WTC11 (cell line): ENCODE data around the gene ABHD12. TPM values are rescaled to one million over a fixed set of nuclear protein-coding genes. Genes with fewer than 3 reads are reported as not detected.

Experiments used
- ATF1 ChIP-seq: sonication (generic); formaldehyde crosslinking; IDR thresholded peaks from 2 replicates; pipeline ENCODE4 v1.8.1; 2023; ENCODE audit warnings: mild to moderate bottlenecking, moderate library complexity, missing genetic modification reagents
- CTCF ChIP-seq: fragments of 200-600 bp; IDR thresholded peaks from 2 replicates; pipeline ENCODE4 v1.8.0; 2022; ENCODE audit warnings: antibody characterized with exemption
- ERG ChIP-seq: fragments of 250-450 bp; sonication (Bioruptor Pico); IDR thresholded peaks from 2 replicates; pipeline ENCODE4 v1.8.0; 2021; ENCODE audit warnings: mild to moderate bottlenecking
- SMAD4 ChIP-seq: sonication (generic); formaldehyde crosslinking; IDR thresholded peaks from 2 replicates; pipeline ENCODE4 v1.8.0; 2022; ENCODE audit warnings: mild to moderate bottlenecking, missing genetic modification reagents
- total RNA-seq: library from RNA; stranded (reverse); gene quantifications from 3 replicates; pipeline ENCODE4 v1.2.3, GENCODE V29; 2021

Gene ABHD12
- total RNA-seq, 1 experiment from 2014 or later, result 63.1 TPM

DNA sequence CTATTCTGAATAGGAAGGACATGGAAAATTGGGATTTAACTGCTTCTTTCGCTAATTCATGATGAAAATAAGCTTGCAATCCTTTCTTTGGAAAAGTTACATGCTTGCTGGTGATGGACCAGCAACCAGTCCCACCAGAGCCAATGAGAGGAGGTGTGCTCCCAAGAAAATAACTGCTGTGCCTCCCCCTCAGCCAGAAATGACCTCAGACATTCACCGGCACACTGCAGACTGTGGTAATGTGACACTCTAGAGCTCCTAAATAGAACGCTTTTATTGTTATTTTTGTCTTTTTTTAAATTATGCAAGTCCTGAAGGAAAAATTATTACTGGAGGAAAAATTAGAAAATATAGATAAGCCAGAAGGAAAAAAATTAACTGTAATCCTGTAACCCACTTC is 140.1 kb downstream of the ABHD12 start (continued):
- TF ChIP-seq ERG (no peak), SMAD4 (no peak), ATF1 (no peak), CTCF (no peak)

Other genes starting within 250 kb of the ABHD12 start
- 41.1 to 56.9 TPM (median 47.4 TPM) in 3 replicates for gene ENTPD6, start 195.1 kb downstream of the ABHD12 start, total RNA-seq
- 44.5 to 48.5 TPM (median 46.3 TPM) in 3 replicates for gene PYGB, start 142.8 kb downstream of the ABHD12 start, total RNA-seq
- gene GINS1, start 16.8 kb upstream of the ABHD12 start, total RNA-seq, result 69.8 to 71.6 TPM (median 70.4 TPM) in 3 replicates
- gene NINL, start 194.7 kb upstream of the ABHD12 start, total RNA-seq, result 34.4 to 36.3 TPM (median 36.0 TPM) in 3 replicates
- gene NANP, start 233.2 kb upstream of the ABHD12 start, total RNA-seq, result 4.2 to 5.1 TPM (median 4.8 TPM) in 3 replicates